OCI-LY1 (cell line): Measurements from ENCODE around the gene DHRS3.

Experiments
- H2AFZ ChIP-seq: fragments of 200-600 bp; sonication (generic), shearing (Covaris generic); 2 replicates; pipeline ENCODE4 v1.6.0; 2014; ENCODE audit warnings: antibody characterized with exemption, mild to moderate bottlenecking, low read length
- H3F3A ChIP-seq: fragments of 200-600 bp; sonication (generic), shearing (Covaris generic); 2 replicates; pipeline ENCODE4 v1.6.0; 2014; ENCODE audit warnings: mild to moderate bottlenecking, antibody characterized with exemption, low read length, moderate library complexity; ENCODE audit not compliant: insufficient read depth
- H3K27ac ChIP-seq: fragments of 200-600 bp; sonication (generic); 2 replicates; pipeline ENCODE4 v1.5.1; 2014; ENCODE audit warnings: low read length, mixed run types, mild to moderate bottlenecking, low read depth; ENCODE audit not compliant: poor library complexity, severe bottlenecking
- H3K27me3 ChIP-seq: fragments of 200-600 bp; sonication (generic); 2 replicates; pipeline ENCODE4 v1.6.0; 2014; ENCODE audit warnings: antibody characterized with exemption, mild to moderate bottlenecking, low read length, moderate library complexity; ENCODE audit not compliant: insufficient read depth
- H3K36me3 ChIP-seq: fragments of 200-600 bp; sonication (generic); 2 replicates; pipeline ENCODE4 v1.6.1; 2014; ENCODE audit warnings: mild to moderate bottlenecking, antibody characterized with exemption, low read length, moderate library complexity, mixed read lengths; ENCODE audit not compliant: insufficient read depth
- H3K4me1 ChIP-seq: fragments of 200-600 bp; sonication (generic); 2 replicates; pipeline ENCODE4 v1.5.1; 2014; ENCODE audit warnings: mild to moderate bottlenecking, low read length, moderate library complexity; ENCODE audit not compliant: insufficient read depth, severe bottlenecking
- H3K4me2 ChIP-seq: fragments of 200-600 bp; sonication (generic), shearing (Covaris generic); 2 replicates; pipeline ENCODE4 v1.6.1; 2014; ENCODE audit warnings: low read length
- H3K4me3 ChIP-seq: fragments of 200-600 bp; sonication (generic); 2 replicates; pipeline ENCODE4 v1.5.1; 2014; ENCODE audit warnings: low read length, low read depth, mild to moderate bottlenecking, mixed read lengths; ENCODE audit not compliant: poor library complexity, severe bottlenecking
- H3K79me2 ChIP-seq: fragments of 200-600 bp; shearing (Covaris generic); 2 replicates; pipeline ENCODE4 v1.6.1; 2016; ENCODE audit warnings: mixed run types, low read length, mixed read lengths; ENCODE audit not compliant: insufficient read depth
- H3K9ac ChIP-seq: fragments of 200-600 bp; sonication (generic), shearing (Covaris generic); 2 replicates; pipeline ENCODE4 v1.6.1; 2014; ENCODE audit warnings: mild to moderate bottlenecking, low read length, mixed read lengths
- H3K9me2 ChIP-seq: fragments of 200-600 bp; sonication (generic), shearing (Covaris generic); 2 replicates; pipeline ENCODE4 v1.6.1; 2014; ENCODE audit warnings: low read depth, mild to moderate bottlenecking, low read length, mixed read lengths
- H3K9me3 ChIP-seq: fragments of 200-600 bp; shearing (Covaris generic); 2 replicates; pipeline ENCODE4 v1.6.1; 2014; ENCODE audit warnings: low read length, mixed read lengths
- H4K20me1 ChIP-seq: fragments of 200-600 bp; sonication (generic), shearing (Covaris generic); 2 replicates; pipeline ENCODE4 v1.6.0; 2016; ENCODE audit warnings: mild to moderate bottlenecking, low read length; ENCODE audit not compliant: insufficient read depth
- EZH2 ChIP-seq: fragments of 200-600 bp; sonication (generic), shearing (Covaris generic); IDR thresholded peaks from 2 replicates; pipeline ENCODE4 v1.8.0; 2017; ENCODE audit warnings: borderline replicate concordance, mixed run types, mild to moderate bottlenecking, antibody characterized with exemption, low read length, moderate library complexity, mixed read lengths
- TF ChIP-seq, protein P1 (sequence below): fragments of 200-600 bp; sonication (generic), shearing (Covaris generic); IDR thresholded peaks from 2 replicates; pipeline ENCODE4 v1.5.1; 2017; ENCODE audit warnings: mild to moderate bottlenecking, antibody characterized with exemption, low read length, moderate library complexity, mixed read lengths

The DHRS3 gene

DNA sequence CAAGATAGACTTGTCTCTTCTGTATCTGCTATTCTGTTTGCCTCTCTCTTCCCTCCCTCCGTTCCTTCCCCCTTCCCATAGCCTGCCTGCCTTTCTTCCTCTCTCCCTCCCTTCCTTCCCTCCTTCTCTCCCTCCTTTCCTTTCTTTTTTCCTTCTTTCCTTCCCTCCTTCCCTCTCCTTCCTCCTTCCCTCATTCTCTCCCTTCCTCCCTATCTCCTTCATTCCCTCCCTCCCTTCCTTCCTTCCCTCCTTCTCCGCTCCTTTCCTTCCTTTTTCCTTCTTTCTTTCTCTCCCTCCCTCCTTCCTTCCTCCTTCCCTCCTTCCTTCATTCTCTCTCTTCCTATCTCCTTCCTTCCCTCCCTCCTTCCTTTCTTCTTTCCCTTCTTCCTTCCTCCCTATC lies 26.8 kb upstream of the DHRS3 start:
- Histone ChIP-seq H3K4me1 (no peaks in the 10 kb centered on the region), H3K4me3 (no peak overlapping the region), H3K27ac (no peak overlapping the region), H3K79me2 (no peaks in the 10 kb centered on the region), H3K9me3 (peaks cover 10% of the 10 kb centered on the region), H3K36me3 (no peaks in the 10 kb centered on the region), H3K9ac (no peak overlapping the region), H2AFZ (no peak overlapping the region), H3K4me2 (no peak overlapping the region), H3F3A (no peaks in the 10 kb centered on the region), H3K9me2 (no peaks in the 10 kb centered on the region), H4K20me1 (no peaks in the 10 kb centered on the region), H3K27me3 (no peaks in the 10 kb centered on the region)
- TF ChIP-seq, protein P1, sequence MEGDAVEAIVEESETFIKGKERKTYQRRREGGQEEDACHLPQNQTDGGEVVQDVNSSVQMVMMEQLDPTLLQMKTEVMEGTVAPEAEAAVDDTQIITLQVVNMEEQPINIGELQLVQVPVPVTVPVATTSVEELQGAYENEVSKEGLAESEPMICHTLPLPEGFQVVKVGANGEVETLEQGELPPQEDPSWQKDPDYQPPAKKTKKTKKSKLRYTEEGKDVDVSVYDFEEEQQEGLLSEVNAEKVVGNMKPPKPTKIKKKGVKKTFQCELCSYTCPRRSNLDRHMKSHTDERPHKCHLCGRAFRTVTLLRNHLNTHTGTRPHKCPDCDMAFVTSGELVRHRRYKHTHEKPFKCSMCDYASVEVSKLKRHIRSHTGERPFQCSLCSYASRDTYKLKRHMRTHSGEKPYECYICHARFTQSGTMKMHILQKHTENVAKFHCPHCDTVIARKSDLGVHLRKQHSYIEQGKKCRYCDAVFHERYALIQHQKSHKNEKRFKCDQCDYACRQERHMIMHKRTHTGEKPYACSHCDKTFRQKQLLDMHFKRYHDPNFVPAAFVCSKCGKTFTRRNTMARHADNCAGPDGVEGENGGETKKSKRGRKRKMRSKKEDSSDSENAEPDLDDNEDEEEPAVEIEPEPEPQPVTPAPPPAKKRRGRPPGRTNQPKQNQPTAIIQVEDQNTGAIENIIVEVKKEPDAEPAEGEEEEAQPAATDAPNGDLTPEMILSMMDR, result no peak
- TF ChIP-seq EZH2, result no peak

- H3K27ac ChIP-seq, result no peak overlapping the region
- TF ChIP-seq, protein P1, result no peak
- TF ChIP-seq EZH2, result no peak
- H3K36me3 ChIP-seq, result no peaks in the 10 kb centered on the region
- H4K20me1 ChIP-seq, result no peaks in the 10 kb centered on the region
- no peak overlapping the region for H2AFZ ChIP-seq
- no peaks in the 10 kb centered on the region for H3K79me2 ChIP-seq
- no peak overlapping the region for H3K4me3 ChIP-seq
- H3K27me3 ChIP-seq, result no peaks in the 10 kb centered on the region
- H3K9me2 ChIP-seq, result no peaks in the 10 kb centered on the region
- H3K9ac ChIP-seq, result no peak overlapping the region
- peaks cover 10% of the 10 kb centered on the region for H3K9me3 ChIP-seq
- no peaks in the 10 kb centered on the region for H3F3A ChIP-seq
- no peak overlapping the region for H3K4me2 ChIP-seq
- no peaks in the 10 kb centered on the region for H3K4me1 ChIP-seq
Observed at GRCh38 chr1:12644237-12644636, 26.2 kb upstream of the DHRS3 start.

DNA sequence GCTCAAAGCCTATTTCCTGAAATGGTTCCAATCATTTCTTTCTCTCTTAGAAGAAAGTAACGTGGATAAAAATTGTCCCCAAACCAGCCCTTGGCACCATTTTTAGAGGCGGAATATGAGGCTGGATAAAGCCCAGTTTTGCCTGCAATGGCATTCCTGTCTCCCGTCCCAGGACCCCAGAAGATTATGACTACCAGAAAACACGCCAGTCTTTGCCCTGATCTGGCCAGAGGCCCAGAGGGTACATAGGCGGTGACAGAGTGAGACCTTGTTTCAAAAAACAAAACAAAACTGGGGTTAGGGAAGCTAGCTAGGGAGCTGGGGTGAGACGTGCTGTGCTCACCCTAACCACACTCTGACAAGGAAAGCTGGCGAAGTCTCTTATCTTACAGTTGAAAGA lies 25.8 kb upstream of the DHRS3 start, which contains the start of gene AADACL4:
Gene AADACL4 (plus strand): TSS at position 301 of the 400 bp plus-strand sequence. CDS start 462 bp downstream, outside the sequence.
- H3K9ac ChIP-seq, result no peak within 1 kb of the TSS
- no peaks in the 10 kb centered on the region for H4K20me1 ChIP-seq
- no peaks in the 10 kb centered on the region for H3F3A ChIP-seq
- no peak within 1 kb of the TSS for H2AFZ ChIP-seq
- H3K9me2 ChIP-seq, result no peaks in the 10 kb centered on the region
- H3K79me2 ChIP-seq, result no peaks in the 10 kb centered on the region
- no peak within 1 kb of the TSS for H3K4me3 ChIP-seq
- H3K27ac ChIP-seq, result no peak within 1 kb of the TSS
- no peaks in the 10 kb centered on the region for H3K4me1 ChIP-seq
- no peak for TF ChIP-seq EZH2
- TF ChIP-seq, protein P1, result no peak
- H3K36me3 ChIP-seq, result no peaks in the 10 kb centered on the region
- no peaks in the 10 kb centered on the region for H3K27me3 ChIP-seq
- peaks cover 10% of the 10 kb centered on the region for H3K9me3 ChIP-seq
- H3K4me2 ChIP-seq, result no peak within 1 kb of the TSS
